NT2/D1 (cell line): ENCODE data around the gene SH3RF2.
"Not testable (repeated sequence)": the region's sequence is repeated elsewhere in the genome, so short reads cannot be mapped to it uniquely, and the experiment has no call there.

Source experiments
- DNase-seq: peaks from one replicate; pipeline ENCODE4 v3.0.0-alpha.2; 2011; ENCODE audit warnings: low read depth, low spot score
- H3K27me3 ChIP-seq: 2 replicates; pipeline ENCODE4 v1.6.0; 2011; ENCODE audit warnings: mild to moderate bottlenecking; ENCODE audit not compliant: insufficient read length, insufficient read depth
- H3K36me3 ChIP-seq: 2 replicates; pipeline ENCODE4 v1.6.1; 2011; ENCODE audit warnings: mild to moderate bottlenecking, low read length, mixed read lengths; ENCODE audit not compliant: insufficient read depth, insufficient read length
- H3K4me1 ChIP-seq: 2 replicates; pipeline ENCODE4 v1.5.1; 2011; ENCODE audit not compliant: insufficient read depth, insufficient read length
- H3K4me3 ChIP-seq: 2 replicates; pipeline ENCODE4 v1.5.1; 2011; ENCODE audit warnings: low read depth; ENCODE audit not compliant: insufficient read length
- H3K9ac ChIP-seq: 2 replicates; pipeline ENCODE4 v1.6.0; 2011; ENCODE audit warnings: low read depth; ENCODE audit not compliant: insufficient read length
- H3K9me3 ChIP-seq: 2 replicates; pipeline ENCODE4 v1.5.1; 2011; ENCODE audit warnings: mild to moderate bottlenecking, low read length; ENCODE audit not compliant: insufficient read depth
- SUZ12 ChIP-seq: IDR thresholded peaks from 2 replicates; pipeline ENCODE4 v1.6.1; 2011; ENCODE audit not compliant: insufficient read length, insufficient read depth; ENCODE audit errors: extremely low read depth
- YY1 ChIP-seq: IDR thresholded peaks from 2 replicates; pipeline ENCODE4 v1.6.1; 2011; ENCODE audit not compliant: insufficient read length, insufficient read depth
- ZNF274 ChIP-seq: IDR thresholded peaks from 2 replicates; pipeline ENCODE4 v1.6.1; 2011; ENCODE audit warnings: mild to moderate bottlenecking, low read depth, low read length

The SH3RF2 gene

GRCh38 chr5:146101646-146102045 is 165.3 kb downstream of the SH3RF2 start:
- Histone ChIP-seq H3K9me3 (no peaks in the 10 kb centered on the region), H3K36me3 (peaks cover 4% of the 10 kb centered on the region), H3K4me1 (peaks cover 2% of the 10 kb centered on the region), H3K4me3 (no peak overlapping the region), H3K27me3 (no peaks in the 10 kb centered on the region), H3K9ac (no peak overlapping the region)
- DNase-seq: peak; percentile 30
- no peak for TF ChIP-seq ZNF274
- no peak for TF ChIP-seq YY1
- no peak for TF ChIP-seq SUZ12

DNA sequence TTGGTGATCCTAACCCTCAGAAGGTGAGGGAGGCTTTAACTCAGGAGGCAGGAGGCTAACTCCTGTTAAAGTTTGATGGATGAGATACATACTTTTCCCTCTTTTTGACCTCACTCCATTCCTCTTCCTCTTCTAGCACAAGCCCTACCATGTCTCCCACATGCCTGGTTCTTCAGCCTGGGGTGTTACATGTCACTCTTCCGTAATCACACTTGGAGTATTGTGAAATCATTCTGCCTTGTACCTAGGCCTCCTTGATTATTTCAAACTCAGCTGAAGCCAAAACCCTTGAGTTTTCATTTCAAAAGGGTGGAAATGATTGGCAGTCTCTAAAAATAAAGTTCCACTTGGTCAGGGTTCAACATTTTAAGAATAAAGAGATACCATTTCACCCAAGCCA is 167.2 kb downstream of the SH3RF2 start:
- Histone ChIP-seq H3K9me3 (no peaks in the 10 kb centered on the region), H3K36me3 (peaks cover 4% of the 10 kb centered on the region), H3K9ac (no peak overlapping the region), H3K27me3 (no peaks in the 10 kb centered on the region), H3K4me1 (peaks cover 2% of the 10 kb centered on the region), H3K4me3 (no peak overlapping the region)
- DNase-seq: no peak
- TF ChIP-seq SUZ12 (no peak), ZNF274 (no peak), YY1 (no peak)

DNA sequence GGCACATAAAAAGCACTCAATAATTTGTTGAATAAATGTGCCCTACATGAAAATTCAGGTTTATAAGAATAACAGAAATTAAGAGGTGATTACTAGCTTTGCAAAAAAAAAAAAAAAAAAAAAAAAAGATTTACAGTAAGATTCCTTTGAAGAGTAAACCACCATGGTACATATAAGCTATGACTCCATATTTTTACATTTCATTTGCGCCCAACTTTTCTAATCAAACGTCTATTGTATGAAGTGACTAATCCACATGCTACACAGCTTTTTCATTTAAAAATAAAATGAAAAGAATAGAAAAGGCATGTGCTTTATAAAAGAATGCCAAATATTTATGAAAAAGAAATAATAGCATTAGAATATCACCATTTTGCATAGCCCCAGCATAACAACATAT is 169.1 kb downstream of the SH3RF2 start, which contains the start of gene PLAC8L1:
Gene PLAC8L1, minus strand, starts transcription at position 101 of the 400 bp plus-strand sequence. CDS start 1,266 bp downstream, outside the sequence.
- peaks cover 4% of the 10 kb centered on the region for H3K36me3 ChIP-seq
- H3K4me3 ChIP-seq: no peak within 1 kb of the TSS
- no peaks in the 10 kb centered on the region for H3K27me3 ChIP-seq
- H3K9me3 ChIP-seq: no peaks in the 10 kb centered on the region
- no peak for TF ChIP-seq ZNF274
- no peak for TF ChIP-seq YY1
- TF ChIP-seq SUZ12: no peak
- H3K4me1 ChIP-seq: peaks cover 2% of the 10 kb centered on the region
- no peak for DNase-seq
- H3K9ac ChIP-seq: no peak within 1 kb of the TSS

- peaks cover 13% of the 10 kb centered on the region for H3K36me3 ChIP-seq
- DNase-seq: no peak
Measured at GRCh38 chr5:146107901-146108300, 171.5 kb downstream of the SH3RF2 start.

GRCh38 chr5:146108870-146109269 is 172.5 kb downstream of the SH3RF2 start:
- H3K27me3 ChIP-seq, H3K4me3 ChIP-seq, H3K9me3 ChIP-seq, DNase-seq, H3K9ac ChIP-seq, H3K4me1 ChIP-seq: not testable (repeated sequence)
- H3K36me3 ChIP-seq: peaks cover 21% of the 10 kb centered on the region

More at GRCh38 chr5:146107901-146108300, 171.5 kb downstream of the SH3RF2 start:
- Histone ChIP-seq H3K9me3 (no peaks in the 10 kb centered on the region), H3K9ac (no peak overlapping the region), H3K4me3 (no peak overlapping the region), H3K4me1 (no peaks in the 10 kb centered on the region), H3K27me3 (no peaks in the 10 kb centered on the region)
- TF ChIP-seq YY1: no peak
- TF ChIP-seq SUZ12: no peak
- TF ChIP-seq ZNF274: no peak

DNA sequence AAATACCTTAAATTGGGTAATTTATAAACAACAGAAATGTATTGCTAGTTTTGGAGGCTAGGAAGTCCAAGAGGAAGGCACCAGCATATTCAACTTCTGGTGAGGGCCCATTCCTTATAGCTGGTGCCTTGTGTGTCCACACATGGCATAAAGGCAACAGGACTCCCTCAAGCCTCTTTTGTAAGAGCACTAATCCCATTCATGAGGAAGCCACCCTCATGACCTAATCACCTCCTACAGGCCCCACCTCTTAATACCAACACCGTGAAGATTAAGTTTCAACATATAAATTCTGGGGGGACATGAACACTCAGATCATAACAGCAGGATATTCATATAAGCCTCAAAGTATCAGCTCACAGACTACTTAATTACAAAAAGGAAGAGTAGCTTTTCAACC is 173.0 kb downstream of the SH3RF2 start:
- TF ChIP-seq SUZ12 (no peak), YY1 (no peak), ZNF274 (no peak)
- peaks cover 25% of the 10 kb centered on the region for H3K36me3 ChIP-seq
- no peak for DNase-seq
- no peaks in the 10 kb centered on the region for H3K4me1 ChIP-seq
- no peak overlapping the region for H3K4me3 ChIP-seq
- no peaks in the 10 kb centered on the region for H3K27me3 ChIP-seq
- H3K9ac ChIP-seq: no peak overlapping the region
- no peaks in the 10 kb centered on the region for H3K9me3 ChIP-seq

GRCh38 chr5:146111409-146111808 is 175.0 kb downstream of the SH3RF2 start:
- Histone ChIP-seq H3K27me3 (no peaks in the 10 kb centered on the region), H3K36me3 (peaks cover 30% of the 10 kb centered on the region), H3K9me3 (no peaks in the 10 kb centered on the region), H3K4me1 (no peaks in the 10 kb centered on the region), H3K4me3 (no peak overlapping the region), H3K9ac (no peak overlapping the region)
- DNase-seq: no peak
- TF ChIP-seq ZNF274 (no peak), SUZ12 (no peak), YY1 (no peak)

DNA sequence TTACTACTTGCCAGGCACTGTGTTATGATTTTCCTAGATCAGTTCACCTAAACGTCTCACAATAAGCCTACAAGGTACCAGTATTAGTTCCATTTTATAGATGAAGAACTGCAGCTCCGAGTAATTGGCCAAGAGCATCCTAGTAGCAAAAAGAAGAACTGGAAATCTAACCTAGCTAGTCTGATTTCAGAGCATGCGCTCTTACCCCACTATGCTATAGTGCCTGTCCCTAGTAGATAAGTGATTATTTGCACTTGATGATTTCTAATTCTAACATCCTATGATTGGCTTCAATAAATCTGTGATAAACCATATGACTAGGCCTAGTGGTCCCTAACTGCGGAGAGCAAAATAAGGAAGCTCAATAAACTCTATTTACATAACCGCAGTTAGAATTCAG is 176.1 kb downstream of the SH3RF2 start:
- Histone ChIP-seq H3K4me3 (no peak overlapping the region), H3K4me1 (no peaks in the 10 kb centered on the region), H3K9ac (no peak overlapping the region), H3K9me3 (no peaks in the 10 kb centered on the region), H3K27me3 (no peaks in the 10 kb centered on the region), H3K36me3 (peaks cover 36% of the 10 kb centered on the region)
- TF ChIP-seq YY1 (no peak), SUZ12 (no peak), ZNF274 (no peak)
- no peak for DNase-seq
